Measurements from ENCODE around the gene HOXC9. TPM values are rescaled to one million over a fixed set of nuclear protein-coding genes. Genes with fewer than 3 reads are reported as not detected.

The HOXC9 gene
- total RNA-seq, 2 donors from 2014 or later: not detected

DNA sequence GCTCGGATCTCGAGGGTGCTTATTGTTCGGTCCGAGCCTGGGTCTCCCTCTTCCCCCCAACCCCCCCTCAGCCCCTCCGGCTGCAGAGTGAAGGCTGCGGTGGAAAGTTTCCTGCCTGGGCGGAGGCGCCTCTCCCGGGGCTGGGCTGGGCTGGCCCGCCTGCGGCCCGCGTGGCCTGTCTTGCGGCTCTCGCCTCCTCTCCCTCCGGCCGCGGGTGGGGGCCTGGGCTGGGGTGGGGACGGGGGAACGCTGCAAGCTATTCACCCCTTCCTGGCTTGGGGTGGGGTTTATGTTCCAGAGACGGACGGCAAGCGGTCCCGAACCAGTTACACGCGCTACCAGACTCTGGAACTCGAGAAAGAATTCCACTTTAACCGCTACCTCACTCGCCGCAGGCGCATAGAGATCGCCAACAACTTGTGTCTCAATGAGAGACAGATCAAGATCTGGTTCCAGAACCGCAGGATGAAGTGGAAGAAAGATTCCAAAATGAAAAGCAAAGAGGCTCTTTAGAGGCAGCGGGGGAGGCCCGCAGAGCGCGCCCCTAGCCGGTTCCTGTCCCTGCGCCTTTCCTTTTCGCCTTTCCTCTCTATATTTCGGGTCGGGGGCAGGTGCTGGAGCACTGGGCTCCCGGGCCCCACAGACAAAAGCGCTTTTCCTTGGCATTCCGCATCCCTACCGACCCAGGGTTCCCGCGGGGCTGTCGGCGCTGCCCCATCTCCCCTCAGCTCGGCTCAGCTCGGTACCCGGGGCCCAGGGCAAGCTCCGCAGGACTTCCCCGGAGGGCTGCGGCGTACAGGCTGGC lies 34.2 kb downstream of the HOXC9 start:
- ATAC-seq: no peak
- Histone ChIP-seq H3K27me3 (peaks cover 4 to 41% of the 10 kb centered on the region in 2 donors), H3K4me1 (peaks cover 28% of the 10 kb centered on the region), H3K9me3 (no peaks in the 10 kb centered on the region), H3K4me3 (no peak overlapping the region), H3K27ac (no peak overlapping the region), H3K36me3 (replicated peaks in 1 of 2; ENCODE audit: insufficient read depth in 1 of 2, low read depth in 2 of 2) (no peaks in the 10 kb centered on the region)
- intact Hi-C loops (cut with DNase I): loop anchor here (5.0 kb wide), 1 partner anchor 158 kb away; no protein-coding TSS in a partner anchor
- TF ChIP-seq, protein P1, sequence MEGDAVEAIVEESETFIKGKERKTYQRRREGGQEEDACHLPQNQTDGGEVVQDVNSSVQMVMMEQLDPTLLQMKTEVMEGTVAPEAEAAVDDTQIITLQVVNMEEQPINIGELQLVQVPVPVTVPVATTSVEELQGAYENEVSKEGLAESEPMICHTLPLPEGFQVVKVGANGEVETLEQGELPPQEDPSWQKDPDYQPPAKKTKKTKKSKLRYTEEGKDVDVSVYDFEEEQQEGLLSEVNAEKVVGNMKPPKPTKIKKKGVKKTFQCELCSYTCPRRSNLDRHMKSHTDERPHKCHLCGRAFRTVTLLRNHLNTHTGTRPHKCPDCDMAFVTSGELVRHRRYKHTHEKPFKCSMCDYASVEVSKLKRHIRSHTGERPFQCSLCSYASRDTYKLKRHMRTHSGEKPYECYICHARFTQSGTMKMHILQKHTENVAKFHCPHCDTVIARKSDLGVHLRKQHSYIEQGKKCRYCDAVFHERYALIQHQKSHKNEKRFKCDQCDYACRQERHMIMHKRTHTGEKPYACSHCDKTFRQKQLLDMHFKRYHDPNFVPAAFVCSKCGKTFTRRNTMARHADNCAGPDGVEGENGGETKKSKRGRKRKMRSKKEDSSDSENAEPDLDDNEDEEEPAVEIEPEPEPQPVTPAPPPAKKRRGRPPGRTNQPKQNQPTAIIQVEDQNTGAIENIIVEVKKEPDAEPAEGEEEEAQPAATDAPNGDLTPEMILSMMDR (IDR thresholded peaks at IDR 0.05): no peak
- TF ChIP-seq POLR2A (IDR thresholded peaks at IDR 0.05): no peak
- WGBS, 2 donors: 14 to 22% methylated on average over 31 to 52 of the region's 57 CpGs
- no peak for DNase-seq

DNA sequence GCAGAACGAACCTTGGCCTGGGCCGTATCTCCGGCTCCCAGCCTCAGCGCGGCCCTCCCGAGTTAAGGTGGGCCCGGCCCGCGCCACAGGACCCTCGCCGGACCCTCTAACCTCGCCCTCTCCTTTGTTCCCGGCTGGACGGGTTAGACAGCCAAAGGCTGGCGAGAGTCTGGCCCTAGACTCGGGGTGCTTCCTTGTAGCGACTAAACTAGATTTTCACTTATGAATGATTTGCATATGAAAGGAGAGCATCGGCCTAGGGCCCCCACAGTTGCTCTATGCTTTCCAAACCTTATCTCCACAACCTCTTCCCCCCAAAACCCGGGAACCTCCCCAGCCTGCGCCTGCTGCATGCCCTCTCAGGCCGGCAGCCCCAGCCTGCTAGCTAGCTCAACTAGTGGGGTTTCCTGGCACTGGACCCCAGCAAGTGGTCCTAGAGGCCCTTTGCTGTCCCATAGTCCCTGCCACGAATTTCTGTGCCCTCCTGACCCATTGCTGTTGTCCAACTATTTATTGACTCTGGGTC lies 34.9 kb downstream of the HOXC9 start:
- intact Hi-C loops (cut with DNase I): loop anchor here (5.0 kb wide), 1 partner anchor 157 kb away; no protein-coding TSS in a partner anchor
- Histone ChIP-seq H3K27me3 (peaks cover 4 to 42% of the 10 kb centered on the region in 2 donors), H3K9me3 (no peaks in the 10 kb centered on the region), H3K4me1 (peaks cover 23% of the 10 kb centered on the region), H3K36me3 (replicated peaks in 1 of 2; ENCODE audit: insufficient read depth in 1 of 2, low read depth in 2 of 2) (no peaks in the 10 kb centered on the region), H3K27ac (no peak overlapping the region), H3K4me3 (no peak overlapping the region)
- WGBS, 2 donors: 58 to 76% methylated on average over 9 to 22 of the region's 22 CpGs
- TF ChIP-seq, protein P1 (IDR thresholded peaks at IDR 0.05): no peak
- TF ChIP-seq POLR2A (IDR thresholded peaks at IDR 0.05): no peak
- DNase-seq (no peak), ATAC-seq (no peak)

DNA sequence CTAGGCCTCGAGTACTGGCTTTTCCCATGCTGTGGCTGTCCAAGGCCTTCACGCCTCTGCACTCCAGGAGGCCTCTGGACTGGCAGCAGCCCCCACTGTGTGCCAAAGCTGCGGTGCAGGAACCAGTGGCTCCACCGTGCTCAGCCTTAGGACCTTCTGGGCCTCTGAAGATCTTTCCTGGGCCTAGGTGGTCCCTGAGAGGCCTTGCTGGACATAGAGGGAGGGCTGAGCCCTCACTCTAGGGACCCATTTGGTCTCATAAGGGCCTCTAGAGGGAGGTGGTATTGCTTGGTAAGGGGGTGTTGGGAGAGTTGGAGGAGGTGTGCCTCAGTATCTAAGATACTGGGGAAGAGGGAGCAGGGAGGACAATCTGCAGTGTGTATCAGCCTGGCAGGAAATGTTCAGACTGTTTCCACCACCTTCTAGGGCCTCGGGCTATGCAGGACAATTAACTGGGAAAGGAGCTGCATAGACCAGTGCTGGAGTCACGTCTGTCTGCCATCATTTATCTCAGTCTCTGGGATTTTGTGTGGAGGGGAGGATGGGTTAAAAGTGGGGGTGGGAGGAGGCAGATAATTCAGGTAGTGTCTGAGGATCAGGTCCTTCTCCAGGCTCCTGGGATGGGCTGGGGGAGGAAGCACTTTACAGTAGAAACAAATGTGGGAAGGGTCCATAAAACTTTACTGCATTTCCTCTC lies 35.8 kb downstream of the HOXC9 start:
- Histone ChIP-seq H3K36me3 (replicated peaks in 1 of 2; ENCODE audit: insufficient read depth in 1 of 2, low read depth in 2 of 2) (no peaks in the 10 kb centered on the region), H3K4me3 (no peak overlapping the region), H3K4me1 (peaks cover 22% of the 10 kb centered on the region), H3K27ac (no peak overlapping the region), H3K27me3 (peaks cover 4 to 40% of the 10 kb centered on the region in 2 donors), H3K9me3 (no peaks in the 10 kb centered on the region)
- DNase-seq (no peak), ATAC-seq (no peak)
- intact Hi-C loops (cut with DNase I): no loop called here
- WGBS, 2 donors: 71 to 76% methylated on average over 6 of the region's 6 CpGs
- TF ChIP-seq, protein P1 (IDR thresholded peaks at IDR 0.05): no peak
- no peak for TF ChIP-seq POLR2A (IDR thresholded peaks at IDR 0.05)

DNA sequence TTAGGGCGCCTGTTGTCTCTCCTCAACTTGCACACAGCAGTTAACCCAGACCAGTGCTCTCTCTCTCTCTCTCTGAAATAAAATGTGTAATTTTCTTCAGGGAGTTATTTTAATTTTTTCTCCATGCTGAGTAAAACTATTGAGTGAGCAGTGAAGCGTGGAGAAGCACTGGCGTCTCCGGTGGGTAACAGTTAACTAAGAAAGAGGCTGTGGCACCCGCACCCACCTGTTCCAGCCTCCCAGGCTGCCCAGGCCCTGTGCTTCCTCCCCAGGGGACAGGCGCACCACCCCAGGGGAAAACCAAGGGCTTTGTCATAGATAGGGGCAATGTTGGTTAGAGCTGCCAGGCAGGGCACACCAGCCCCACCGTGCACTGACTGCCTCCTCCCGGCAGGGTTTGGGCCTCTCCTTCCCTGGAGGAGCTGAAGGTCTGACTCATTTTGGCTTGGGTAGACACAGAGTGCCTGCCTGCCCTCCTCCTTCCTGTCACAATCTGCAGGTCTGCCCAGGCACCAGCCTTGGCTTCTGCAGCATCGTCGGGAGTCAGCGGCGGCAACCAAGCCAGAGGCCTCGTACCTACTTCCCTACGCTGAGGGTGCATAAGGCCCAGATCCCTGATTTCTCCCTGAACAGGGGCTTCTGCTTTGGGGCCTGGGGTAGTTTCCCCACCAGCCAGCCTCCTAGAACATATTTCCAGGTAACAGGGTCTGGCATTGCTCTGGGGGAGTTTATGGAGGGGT lies 36.8 kb downstream of the HOXC9 start:
- Histone ChIP-seq H3K36me3 (replicated peaks in 1 of 2; ENCODE audit: insufficient read depth in 1 of 2, low read depth in 2 of 2) (no peaks in the 10 kb centered on the region), H3K27me3 (peaks cover 4 to 31% of the 10 kb centered on the region in 2 donors), H3K9me3 (no peaks in the 10 kb centered on the region), H3K4me1 (peaks cover 17% of the 10 kb centered on the region), H3K27ac (no peak overlapping the region), H3K4me3 (no peak overlapping the region)
- DNase-seq: no peak
- intact Hi-C loops (cut with DNase I): no loop called here
- ATAC-seq: no peak
- TF ChIP-seq, protein P1 (IDR thresholded peaks at IDR 0.05): no peak
- TF ChIP-seq POLR2A (IDR thresholded peaks at IDR 0.05): no peak
- 68 to 75% methylated on average over 11 to 14 of the region's 14 CpGs for WGBS, 2 donors
